Lower leg skin (tissue), 4 donors: ENCODE data around the gene ALG10B. TPM values are rescaled to one million over a fixed set of nuclear protein-coding genes. Genes with fewer than 3 reads are reported as not detected.

Experiments used
- DNase-seq, 2 donors: peaks; one replicate each; pipeline ENCODE4 v3.0.0-alpha.2; 2019; ENCODE audit warnings: low spot score in 2 of 2
- H3K4me3 ChIP-seq: fragments of 200-600 bp; sonication (generic); 2 replicates; pipeline ENCODE4 v1.5.1; 2017; ENCODE audit warnings: mild to moderate bottlenecking, low read depth; ENCODE audit not compliant: poor library complexity, severe bottlenecking
- CTCF ChIP-seq, 3 donors: fragments of 450-650 bp; IDR thresholded peaks; one replicate each; pipeline ENCODE4 v1.5.1; 2016; ENCODE audit warnings: antibody characterized with exemption in 3 of 3, mild to moderate bottlenecking in 3 of 3, moderate library complexity in 2 of 3
- POLR2A ChIP-seq, 2 donors: fragments of 450-650 bp; IDR thresholded peaks; one replicate each; pipeline ENCODE4 v1.6.1; 2016 to 2017; ENCODE audit warnings: antibody characterized with exemption in 2 of 2, mild to moderate bottlenecking in 1 of 2, moderate library complexity in 1 of 2
- WGBS, 2 donors: methylation state at CpG; one replicate each; pipeline ENCODE4 v1.1.5; 2018; 5-methylcytosine and 5-hydroxymethylcytosine counted together
- intact Hi-C: fragments of 100-400 bp; cut with DNase I; formaldehyde crosslinking; loops from one replicate; pipeline ENCODE4 v1.15.0; 2023; ENCODE audit warnings: low total_unique reads
- total RNA-seq, 4 donors: library from RNA; depleted of rRNA; stranded (reverse); fragments of >200 nt; gene quantifications; one replicate each; pipeline ENCODE4 v1.1.0, GENCODE V29; 2016

ALG10B gene
- total RNA-seq, 4 donors from 2014 or later = 2.0 to 6.2 (median 3.7) TPM

DNA sequence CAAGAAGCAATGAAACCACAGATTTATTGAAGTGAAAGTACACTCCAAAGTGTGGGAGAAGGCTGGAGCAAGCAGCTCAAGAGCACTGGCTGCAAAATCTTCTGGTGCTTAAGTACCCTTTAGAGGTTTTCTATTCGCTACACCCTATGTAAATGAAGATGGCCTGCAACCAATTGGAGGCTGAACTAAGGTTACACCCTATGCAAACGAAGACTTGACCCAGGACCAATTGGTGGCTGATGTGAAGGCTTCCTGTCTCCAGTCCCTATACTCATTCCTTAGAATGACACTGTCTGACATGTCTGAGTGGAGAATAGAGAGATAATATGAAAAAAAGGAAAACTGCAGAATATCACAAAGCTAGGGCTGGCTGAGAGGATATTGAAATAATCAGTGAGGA lies 57.2 kb downstream of the ALG10B start:
- WGBS, 2 donors = 54 to 60% methylated on average over 2 of the region's 2 CpGs
- H3K4me3 ChIP-seq = no peak overlapping the region
- TF ChIP-seq POLR2A (IDR thresholded peaks at IDR 0.05) (no peak), CTCF (IDR thresholded peaks at IDR 0.05) (no peak)
- no peak for DNase-seq
- intact Hi-C loops = no loop called here

DNA sequence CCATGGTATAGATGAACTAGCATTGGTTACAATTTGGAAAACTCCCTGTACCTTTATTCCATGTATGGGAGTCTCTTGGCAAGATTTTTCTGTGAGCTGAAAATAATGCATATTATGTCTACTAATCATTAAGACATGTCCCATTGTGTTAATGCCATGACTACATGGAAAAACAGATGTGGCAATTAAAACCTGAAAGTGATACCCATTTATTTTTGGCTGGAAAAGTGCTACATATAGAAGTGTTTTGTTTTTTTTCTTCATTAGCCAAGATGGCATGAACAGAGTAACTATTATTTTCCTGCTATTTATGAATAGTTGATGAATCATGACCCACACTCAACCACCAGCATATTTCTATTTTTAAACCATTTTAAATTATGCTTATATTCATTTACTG lies 58.2 kb downstream of the ALG10B start:
- no peak for DNase-seq
- no peak overlapping the region for H3K4me3 ChIP-seq
- no peak for TF ChIP-seq POLR2A (IDR thresholded peaks at IDR 0.05)
- no peak for TF ChIP-seq CTCF (IDR thresholded peaks at IDR 0.05)
- intact Hi-C loops = no loop called here
